ENCODE data around the gene VILL.

VILL gene

DNA sequence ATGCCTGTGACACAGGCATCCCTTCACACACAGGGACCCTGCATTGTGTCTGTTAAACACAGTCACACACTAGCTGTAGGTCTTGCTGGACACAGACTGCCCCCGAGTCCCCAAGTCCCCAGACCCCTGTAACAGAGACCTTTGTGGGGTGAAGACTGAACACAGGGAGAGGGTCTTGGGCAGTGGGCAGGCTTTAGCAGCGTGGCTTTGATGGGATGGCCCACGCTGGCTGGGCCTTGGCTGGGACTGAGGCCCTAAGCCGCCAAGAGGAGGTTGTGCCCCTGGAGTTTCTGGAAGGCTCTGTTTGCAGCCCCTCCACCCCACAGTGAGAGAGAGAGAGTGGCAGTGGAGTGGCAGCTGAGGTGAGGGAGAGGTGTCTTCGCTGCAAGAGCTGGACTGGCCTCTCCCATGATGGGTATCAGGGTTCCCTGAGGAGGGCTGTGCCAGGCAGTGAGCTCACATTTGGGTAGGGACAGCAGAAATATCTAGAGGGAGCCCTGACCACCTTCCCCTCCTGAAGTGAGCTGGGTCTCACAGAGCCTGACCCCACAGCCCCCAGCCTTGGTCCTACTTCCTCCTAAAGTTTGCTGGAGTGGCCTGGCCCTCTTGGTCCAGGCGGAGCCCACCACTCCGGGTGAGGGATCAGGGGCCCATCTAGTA lies 635 bp upstream of the VILL start:
- H3K4me1 ChIP-seq (ENCODE audit: control insufficient read depth, insufficient read depth, low read length), result peaks cover 16% of the 10 kb centered on the region
- no peak overlapping the region for H3K4me2 ChIP-seq (ENCODE audit: low read length)
- H3K27me3 ChIP-seq (ENCODE audit: control insufficient read depth, insufficient read depth, low read length), result no peaks in the 10 kb centered on the region
- H3K36me3 ChIP-seq (ENCODE audit: insufficient read depth, low read length), result peaks cover 3% of the 10 kb centered on the region
- H3K4me3 ChIP-seq (ENCODE audit: low read length), result no peak overlapping the region
- H3K9me3 ChIP-seq (replicated peaks; ENCODE audit: low read length), result no peaks in the 10 kb centered on the region
- no peak overlapping the region for H3K9ac ChIP-seq (ENCODE audit: low read depth, low read length)

DNA sequence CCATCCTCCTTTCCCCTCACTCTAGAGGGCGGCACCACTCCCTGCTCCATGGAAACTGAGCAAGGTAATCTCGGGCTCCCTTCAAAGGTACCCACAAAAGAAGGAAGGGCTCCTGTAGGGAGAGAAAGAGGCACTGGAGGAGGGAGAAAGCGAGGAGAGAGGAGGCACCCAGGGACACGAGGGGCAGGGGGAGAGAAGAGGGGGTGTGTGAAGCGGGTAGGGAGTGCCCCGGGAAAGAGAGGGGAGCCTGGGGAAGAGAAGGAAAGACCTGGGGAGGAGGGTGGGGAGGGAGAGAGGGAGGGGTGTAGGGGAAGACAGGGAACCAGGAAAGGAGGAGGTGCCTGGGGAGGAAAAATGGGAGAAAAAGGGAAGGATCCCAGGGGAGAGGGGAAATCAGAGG lies 523 bp downstream of the VILL start:
- no peak overlapping the region for H3K9ac ChIP-seq (ENCODE audit: low read depth, low read length)
- H3K4me3 ChIP-seq (ENCODE audit: low read length), result no peak overlapping the region
- H3K9me3 ChIP-seq (replicated peaks; ENCODE audit: low read length), result no peaks in the 10 kb centered on the region
- H3K27me3 ChIP-seq (ENCODE audit: control insufficient read depth, insufficient read depth, low read length), result no peaks in the 10 kb centered on the region
- no peaks in the 10 kb centered on the region for H3K36me3 ChIP-seq (ENCODE audit: insufficient read depth, low read length)
- H3K4me2 ChIP-seq (ENCODE audit: low read length), result no peak overlapping the region
- H3K4me1 ChIP-seq (ENCODE audit: control insufficient read depth, insufficient read depth, low read length), result peaks cover 19% of the 10 kb centered on the region

DNA sequence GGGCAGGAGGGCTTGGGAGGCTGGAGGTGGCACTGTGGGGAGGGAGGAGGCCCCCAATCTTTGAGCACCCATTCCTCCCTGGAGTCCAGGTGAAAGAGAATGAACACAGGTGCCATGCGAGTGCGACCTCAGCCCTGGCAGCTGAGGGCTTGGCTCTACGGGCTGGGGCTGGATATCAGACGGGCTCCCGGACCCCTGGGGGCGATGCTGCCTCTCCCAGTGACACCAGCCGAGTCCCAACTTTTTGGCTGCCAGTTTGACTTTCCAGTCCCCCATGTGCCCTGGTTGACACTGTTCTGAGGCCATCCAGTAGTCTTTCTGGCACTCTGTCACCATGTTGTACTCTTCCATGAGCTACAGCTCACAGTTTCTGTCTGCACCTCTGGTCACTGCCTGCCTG lies 1.2 kb downstream of the VILL start:
- Histone ChIP-seq H3K4me3 (ENCODE audit: low read length) (no peak overlapping the region), H3K27me3 (ENCODE audit: control insufficient read depth, insufficient read depth, low read length) (no peaks in the 10 kb centered on the region), H3K36me3 (ENCODE audit: insufficient read depth, low read length) (no peaks in the 10 kb centered on the region), H3K4me2 (ENCODE audit: low read length) (no peak overlapping the region), H3K9ac (ENCODE audit: low read depth, low read length) (no peak overlapping the region), H3K9me3 (replicated peaks; ENCODE audit: low read length) (no peaks in the 10 kb centered on the region), H3K4me1 (ENCODE audit: control insufficient read depth, insufficient read depth, low read length) (peaks cover 19% of the 10 kb centered on the region)

DNA sequence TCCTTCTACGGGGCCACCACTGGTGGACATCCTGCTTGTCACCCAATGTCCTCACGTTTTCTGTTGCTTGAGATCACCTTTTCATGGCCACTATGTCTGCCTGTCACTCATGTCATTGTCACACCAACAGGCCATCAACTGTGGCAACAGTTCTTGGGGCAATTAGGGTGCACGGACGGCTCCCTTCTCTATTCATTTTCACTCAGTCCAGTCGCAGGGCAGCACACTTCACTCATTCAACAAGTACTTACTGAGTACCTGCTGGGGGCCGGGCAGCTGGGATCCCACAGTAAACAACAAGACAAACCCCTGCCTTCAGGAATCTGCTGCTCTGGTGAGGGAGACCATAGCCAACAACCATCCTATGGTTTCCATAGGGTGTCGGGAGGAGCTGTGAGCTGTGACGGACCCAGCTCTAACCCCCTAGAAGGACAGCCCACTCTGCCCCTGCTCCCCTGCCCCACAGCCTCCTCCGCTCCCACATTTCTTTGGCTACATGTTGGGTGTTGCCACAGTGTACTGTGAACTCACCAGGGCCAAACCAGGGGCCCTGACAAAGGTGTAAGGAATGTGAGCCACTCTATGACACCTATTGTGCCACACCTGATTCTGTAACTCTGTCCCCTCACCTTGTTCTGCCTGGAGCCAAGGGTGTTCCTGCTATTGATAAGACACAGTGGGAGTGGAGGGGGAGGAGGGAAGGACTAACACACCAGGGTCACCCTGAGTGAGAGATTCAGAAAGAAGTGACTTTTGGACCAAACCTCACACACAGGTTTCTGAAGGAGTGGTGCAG lies 1.9 kb downstream of the VILL start:
- no peaks in the 10 kb centered on the region for H3K9me3 ChIP-seq (replicated peaks; ENCODE audit: low read length)
- H3K4me2 ChIP-seq (ENCODE audit: low read length), result no peak overlapping the region
- H3K4me1 ChIP-seq (ENCODE audit: control insufficient read depth, insufficient read depth, low read length), result peaks cover 19% of the 10 kb centered on the region
- H3K36me3 ChIP-seq (ENCODE audit: insufficient read depth, low read length), result no peaks in the 10 kb centered on the region
- H3K4me3 ChIP-seq (ENCODE audit: low read length), result no peak overlapping the region
- no peaks in the 10 kb centered on the region for H3K27me3 ChIP-seq (ENCODE audit: control insufficient read depth, insufficient read depth, low read length)
- no peak overlapping the region for H3K9ac ChIP-seq (ENCODE audit: low read depth, low read length)

DNA sequence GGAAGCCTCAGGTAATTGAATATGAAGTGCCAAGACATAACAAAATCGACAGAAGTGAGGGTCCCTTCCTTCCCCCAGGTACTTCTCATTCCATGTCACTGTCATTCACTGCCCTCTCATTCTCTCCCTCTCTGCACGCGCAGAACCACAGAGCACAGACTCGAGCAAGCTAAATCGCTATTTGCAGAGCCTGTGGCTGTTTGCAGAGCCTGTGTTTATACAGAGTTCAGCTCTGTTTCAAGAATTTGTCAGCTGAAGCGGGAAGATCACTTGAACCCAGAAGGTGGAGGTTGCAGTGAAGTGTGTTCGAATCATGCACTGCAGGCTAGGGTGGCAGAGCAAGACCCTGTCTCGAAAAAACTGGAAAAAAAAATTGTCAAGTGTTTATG lies 2.5 kb downstream of the VILL start:
- Histone ChIP-seq H3K36me3 (ENCODE audit: insufficient read depth, low read length) (no peaks in the 10 kb centered on the region), H3K9me3 (replicated peaks; ENCODE audit: low read length) (no peaks in the 10 kb centered on the region), H3K4me1 (ENCODE audit: control insufficient read depth, insufficient read depth, low read length) (peaks cover 19% of the 10 kb centered on the region), H3K27me3 (ENCODE audit: control insufficient read depth, insufficient read depth, low read length) (no peaks in the 10 kb centered on the region), H3K9ac (ENCODE audit: low read depth, low read length) (no peak overlapping the region), H3K4me2 (ENCODE audit: low read length) (peak overlapping the region; percentile 89), H3K4me3 (ENCODE audit: low read length) (no peak overlapping the region)

DNA sequence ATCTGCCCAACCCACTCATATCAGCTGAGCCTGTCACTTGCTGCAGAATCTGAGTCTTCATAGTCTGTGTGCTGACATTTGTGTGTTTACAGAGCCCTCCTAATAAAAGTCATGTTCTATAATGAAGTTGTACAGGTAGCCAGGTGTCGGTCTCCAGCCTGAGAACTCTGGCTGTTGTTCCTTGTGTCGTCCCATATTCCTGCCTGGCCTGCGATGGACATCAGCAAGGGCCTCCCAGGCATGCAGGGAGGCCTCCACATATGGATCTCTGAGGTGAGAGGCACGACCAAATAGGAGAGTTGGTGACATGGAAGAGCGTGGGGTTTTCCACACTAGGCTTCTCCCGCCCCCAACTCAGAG lies 2.9 kb downstream of the VILL start:
- peak overlapping the region; percentile 86 for H3K9ac ChIP-seq (ENCODE audit: low read depth, low read length)

DNA sequence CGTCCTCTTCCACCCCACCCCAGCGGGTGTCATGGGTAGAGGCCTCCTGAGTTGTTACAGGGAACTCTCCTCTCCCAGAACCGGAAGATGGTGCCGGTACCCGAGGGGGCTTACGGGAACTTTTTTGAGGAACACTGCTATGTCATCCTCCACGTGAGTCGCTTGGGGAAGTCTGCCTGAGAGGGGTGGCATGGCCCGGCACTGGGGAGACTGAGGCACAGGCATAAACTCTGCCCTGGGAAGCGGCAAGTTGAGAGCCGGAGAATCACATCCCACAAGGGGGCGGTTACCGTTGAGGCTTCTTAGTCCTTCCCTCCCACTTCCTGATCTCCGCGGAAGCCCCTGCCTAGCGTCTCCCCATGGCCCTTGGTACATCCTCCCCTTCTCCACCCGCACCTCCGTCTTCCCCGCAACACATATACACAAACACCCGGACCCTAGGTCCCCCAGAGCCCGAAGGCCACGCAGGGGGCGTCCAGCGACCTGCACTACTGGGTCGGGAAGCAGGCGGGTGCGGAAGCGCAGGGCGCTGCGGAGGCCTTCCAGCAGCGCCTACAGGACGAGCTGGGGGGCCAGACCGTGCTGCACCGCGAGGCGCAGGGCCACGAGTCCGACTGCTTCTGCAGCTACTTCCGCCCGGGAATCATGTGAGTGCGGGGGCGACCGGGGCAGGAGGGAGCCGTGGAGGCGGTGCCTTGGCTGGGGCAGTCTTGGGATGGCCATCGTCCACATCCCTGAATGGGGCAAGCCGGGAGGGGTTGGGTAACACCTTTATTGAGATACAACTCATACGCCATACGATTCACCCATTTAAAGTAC lies 3.4 kb downstream of the VILL start:
- H3K9me3 ChIP-seq (replicated peaks; ENCODE audit: low read length), result no peaks in the 10 kb centered on the region
- no peaks in the 10 kb centered on the region for H3K27me3 ChIP-seq (ENCODE audit: control insufficient read depth, insufficient read depth, low read length)
- H3K36me3 ChIP-seq (ENCODE audit: insufficient read depth, low read length), result no peaks in the 10 kb centered on the region
- H3K4me1 ChIP-seq (ENCODE audit: control insufficient read depth, insufficient read depth, low read length), result peaks cover 26% of the 10 kb centered on the region
- peak overlapping the region; percentile 74 for H3K4me3 ChIP-seq (ENCODE audit: low read length)
- peak overlapping the region; percentile 86 for H3K9ac ChIP-seq (ENCODE audit: low read depth, low read length)
- H3K4me2 ChIP-seq (ENCODE audit: low read length), result peak overlapping the region; percentile 89

More for the DNA sequence above, 2.9 kb downstream of the VILL start:
- Histone ChIP-seq H3K36me3 (ENCODE audit: insufficient read depth, low read length) (no peaks in the 10 kb centered on the region), H3K4me3 (ENCODE audit: low read length) (peak overlapping the region; percentile 74), H3K27me3 (ENCODE audit: control insufficient read depth, insufficient read depth, low read length) (no peaks in the 10 kb centered on the region), H3K4me2 (ENCODE audit: low read length) (peak overlapping the region; percentile 89), H3K4me1 (ENCODE audit: control insufficient read depth, insufficient read depth, low read length) (peaks cover 22% of the 10 kb centered on the region), H3K9me3 (replicated peaks; ENCODE audit: low read length) (no peaks in the 10 kb centered on the region)

DNA sequence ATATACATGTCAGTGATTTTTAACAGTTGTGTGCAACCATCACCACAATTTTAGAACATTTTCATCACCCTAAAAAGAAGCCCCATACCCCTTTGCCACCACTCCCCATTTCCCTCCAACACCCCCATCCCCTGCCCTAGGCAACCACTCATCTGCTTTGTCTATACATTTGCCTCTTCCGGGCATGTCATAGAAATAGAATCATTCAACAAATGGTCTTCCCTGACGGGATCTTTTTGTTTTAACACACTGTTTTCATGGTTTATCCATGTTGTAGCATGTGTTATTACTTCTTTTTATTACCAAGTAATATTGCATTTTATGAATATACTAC lies 4.0 kb downstream of the VILL start:
- peak overlapping the region; percentile 74 for H3K4me3 ChIP-seq (ENCODE audit: low read length)
- peak overlapping the region; percentile 86 for H3K9ac ChIP-seq (ENCODE audit: low read depth, low read length)
- no peaks in the 10 kb centered on the region for H3K36me3 ChIP-seq (ENCODE audit: insufficient read depth, low read length)
- no peaks in the 10 kb centered on the region for H3K27me3 ChIP-seq (ENCODE audit: control insufficient read depth, insufficient read depth, low read length)
- H3K9me3 ChIP-seq (replicated peaks; ENCODE audit: low read length), result no peaks in the 10 kb centered on the region
- peak overlapping the region; percentile 89 for H3K4me2 ChIP-seq (ENCODE audit: low read length)
- H3K4me1 ChIP-seq (ENCODE audit: control insufficient read depth, insufficient read depth, low read length), result peaks cover 26% of the 10 kb centered on the region

DNA sequence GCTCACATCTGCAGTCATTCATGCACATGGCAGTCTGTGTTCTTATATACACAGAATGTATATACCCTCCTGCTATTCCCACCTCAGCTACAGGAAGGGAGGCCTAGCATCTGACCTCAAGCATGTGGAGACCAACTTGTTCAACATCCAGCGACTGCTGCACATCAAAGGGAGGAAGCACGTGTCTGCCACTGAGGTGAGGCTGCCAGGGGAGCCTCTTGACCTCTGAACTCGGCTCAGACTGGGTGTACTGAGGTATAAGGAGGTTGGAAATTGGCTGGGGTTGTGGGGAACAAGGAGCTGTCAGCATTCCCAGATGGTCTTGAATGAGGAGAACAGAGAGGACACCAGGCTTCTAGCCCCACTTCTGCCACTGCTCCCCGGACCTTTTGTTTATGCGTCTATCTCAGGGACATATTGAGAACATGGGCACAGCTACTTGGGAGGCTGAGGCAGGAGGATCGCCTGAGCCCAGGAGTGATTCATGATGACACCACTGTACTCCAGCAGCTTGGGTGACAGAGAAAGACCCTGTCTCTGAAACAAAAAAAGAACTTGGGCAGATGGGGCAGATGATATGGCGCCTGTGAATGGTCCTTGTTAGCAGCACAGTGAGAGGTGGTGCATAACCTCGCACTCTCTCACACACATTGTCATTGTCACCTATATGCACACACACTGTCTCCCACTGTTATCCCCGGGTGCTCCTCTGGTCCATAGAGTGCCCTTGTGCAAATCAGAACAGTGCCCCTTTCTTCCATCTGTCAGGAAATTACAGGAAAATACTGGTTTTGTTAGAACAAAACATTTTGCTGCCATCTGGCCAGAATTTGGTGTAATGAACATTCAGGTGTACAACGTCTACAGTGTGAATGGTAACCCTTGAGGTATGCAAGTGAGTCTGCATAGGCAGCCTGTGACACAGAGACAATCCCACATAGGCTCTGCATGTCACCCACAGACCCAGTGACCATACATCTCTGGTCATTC lies 5.4 kb downstream of the VILL start:
- H3K36me3 ChIP-seq (ENCODE audit: insufficient read depth, low read length), result no peaks in the 10 kb centered on the region
- no peaks in the 10 kb centered on the region for H3K27me3 ChIP-seq (ENCODE audit: control insufficient read depth, insufficient read depth, low read length)
- no peaks in the 10 kb centered on the region for H3K9me3 ChIP-seq (replicated peaks; ENCODE audit: low read length)
- peaks cover 26% of the 10 kb centered on the region for H3K4me1 ChIP-seq (ENCODE audit: control insufficient read depth, insufficient read depth, low read length)
- H3K9ac ChIP-seq (ENCODE audit: low read depth, low read length), result no peak overlapping the region
- no peak overlapping the region for H3K4me2 ChIP-seq (ENCODE audit: low read length)
- no peak overlapping the region for H3K4me3 ChIP-seq (ENCODE audit: low read length)

DNA sequence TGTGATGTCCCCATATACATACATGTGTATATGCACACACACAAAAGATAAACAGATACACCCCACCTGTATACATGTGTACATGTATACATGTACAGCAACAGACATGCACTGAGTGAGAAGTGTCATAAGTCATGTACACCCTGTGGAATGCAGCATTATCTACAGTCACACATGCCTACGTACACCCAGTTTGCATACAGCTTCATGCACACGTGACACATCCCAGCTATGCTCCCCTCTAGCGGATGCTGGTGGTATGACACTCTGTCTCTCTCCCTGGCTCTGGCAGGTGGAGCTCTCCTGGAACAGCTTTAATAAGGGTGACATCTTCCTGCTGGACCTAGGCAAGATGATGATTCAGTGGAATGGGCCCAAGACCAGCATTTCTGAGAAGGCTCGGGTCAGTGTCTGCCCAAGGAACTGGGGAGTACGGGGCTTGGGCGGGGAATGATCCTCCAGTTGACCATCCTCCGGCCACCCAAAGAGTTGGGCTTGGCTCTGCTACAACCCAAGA lies 6.3 kb downstream of the VILL start:
- Histone ChIP-seq H3K4me2 (ENCODE audit: low read length) (no peak overlapping the region), H3K9me3 (replicated peaks; ENCODE audit: low read length) (no peaks in the 10 kb centered on the region), H3K36me3 (ENCODE audit: insufficient read depth, low read length) (no peaks in the 10 kb centered on the region), H3K9ac (ENCODE audit: low read depth, low read length) (no peak overlapping the region), H3K4me3 (ENCODE audit: low read length) (no peak overlapping the region), H3K27me3 (ENCODE audit: control insufficient read depth, insufficient read depth, low read length) (no peaks in the 10 kb centered on the region), H3K4me1 (ENCODE audit: control insufficient read depth, insufficient read depth, low read length) (peaks cover 26% of the 10 kb centered on the region)

Data from skeletal muscle satellite cell (primary cell).